OCI-LY7 (cell line): Measurements from ENCODE around the gene GPR25. TPM values are rescaled to one million over a fixed set of nuclear protein-coding genes. Genes with fewer than 3 reads are reported as not detected.

Experiments
- Bru-seq: library from RNA; stranded (reverse); fragments of 400-500 nt; gene quantifications from one replicate; lab custom pipeline; 2021; lab: Mats Ljungman, UMichigan
- BruChase-seq, 2 experiments: library from RNA; stranded (reverse); fragments of 400-500 nt; gene quantifications; one replicate each; lab custom pipeline; 2021; lab: Mats Ljungman, UMichigan
- BruUV-seq: library from RNA; stranded (reverse); fragments of 400-500 nt; replicated peaks from 2 replicates; lab custom pipeline; 2021; lab: Mats Ljungman, UMichigan
- CTCF ChIA-PET: fragments of 300-600 bp; sonication (Branson Sonifier 250); formaldehyde crosslinking; loops from one replicate; lab custom pipeline; 2022; ENCODE audit warnings: antibody characterized with exemption; ENCODE audit not compliant: unreplicated experiment; lab: Charles Lee
- POLR2A ChIA-PET: fragments of 300-600 bp; sonication (Branson Sonifier 250); formaldehyde crosslinking; loops from one replicate; lab custom pipeline; 2022; ENCODE audit warnings: antibody characterized with exemption; lab: Charles Lee
- DNase-seq: peaks from one replicate; pipeline ENCODE4 v3.0.0-alpha.2; 2015; ENCODE audit warnings: low spot score
- H2AFZ ChIP-seq: fragments of 200-600 bp; sonication (generic), shearing (Covaris generic); 2 replicates; pipeline ENCODE4 v1.6.1; 2014; ENCODE audit warnings: mild to moderate bottlenecking, antibody characterized with exemption, low read length, moderate library complexity
- H3K27ac ChIP-seq: fragments of 200-600 bp; sonication (generic); 2 replicates; pipeline ENCODE4 v1.5.1; 2014; ENCODE audit warnings: mixed run types, low read depth, mild to moderate bottlenecking, moderate library complexity, low read length, inconsistent platforms; ENCODE audit not compliant: poor library complexity, severe bottlenecking
- H3K36me3 ChIP-seq: fragments of 200-600 bp; sonication (generic); 2 replicates; pipeline ENCODE4 v1.6.1; 2014; ENCODE audit warnings: mild to moderate bottlenecking, antibody characterized with exemption, low read length, moderate library complexity, mixed read lengths; ENCODE audit not compliant: insufficient read depth
- H3K4me1 ChIP-seq: fragments of 200-600 bp; sonication (generic); 2 replicates; pipeline ENCODE4 v1.5.1; 2014; ENCODE audit warnings: mild to moderate bottlenecking, low read length; ENCODE audit not compliant: insufficient read depth, poor library complexity, severe bottlenecking
- H3K4me2 ChIP-seq: fragments of 200-600 bp; sonication (generic); 2 replicates; pipeline ENCODE4 v1.6.1; 2014; ENCODE audit warnings: mild to moderate bottlenecking, low read length
- H3K4me3 ChIP-seq: fragments of 200-600 bp; sonication (generic); 2 replicates; pipeline ENCODE4 v1.5.1; 2014; ENCODE audit warnings: mild to moderate bottlenecking, low read depth, low read length; ENCODE audit not compliant: poor library complexity, severe bottlenecking
- H3K79me2 ChIP-seq: fragments of 200-600 bp; sonication (generic); 2 replicates; pipeline ENCODE4 v1.6.1; 2016; ENCODE audit warnings: low read depth, mild to moderate bottlenecking, low read length, moderate library complexity, mixed read lengths; ENCODE audit not compliant: insufficient read depth
- H3K9me2 ChIP-seq: fragments of 200-600 bp; sonication (generic); 2 replicates; pipeline ENCODE4 v1.6.1; 2016; ENCODE audit warnings: mild to moderate bottlenecking, low read length, mixed read lengths; ENCODE audit not compliant: insufficient read depth
- H3K9me3 ChIP-seq: fragments of 200-600 bp; sonication (generic); 2 replicates; pipeline ENCODE4 v1.6.1; 2014; ENCODE audit warnings: mild to moderate bottlenecking, mixed run types, low read length, mixed read lengths
- H4K20me1 ChIP-seq: fragments of 200-600 bp; sonication (generic); 2 replicates; pipeline ENCODE4 v1.6.1; 2014; ENCODE audit warnings: mild to moderate bottlenecking, antibody characterized with exemption, low read length, moderate library complexity, mixed read lengths; ENCODE audit not compliant: insufficient read depth
- CTCF ChIP-seq: fragments of 200-600 bp; sonication (generic); conservative IDR thresholded peaks from 2 replicates; pipeline ENCODE4 v1.5.1; 2014; ENCODE audit warnings: mild to moderate bottlenecking, antibody characterized with exemption, low read length, moderate library complexity, mixed read lengths
- EZH2phosphoT487 ChIP-seq: fragments of 200-600 bp; sonication (generic); IDR thresholded peaks from 2 replicates; pipeline ENCODE4 v1.6.1; 2018; ENCODE audit warnings: low read depth, borderline replicate concordance, mild to moderate bottlenecking, mixed run types, antibody characterized with exemption, low read length, moderate library complexity, mixed read lengths
- intact Hi-C: fragments of 100-400 bp; cut with micrococcal nuclease; formaldehyde crosslinking; loops from one replicate; pipeline ENCODE4 v1.10.0; 2022; ENCODE audit not compliant: unreplicated experiment
- long read RNA-seq: library from polyadenylated mRNA; stranded (forward); transcript quantifications from one replicate; pipeline ENCODE4 v2.0.0, GENCODE V29; 2022
- total RNA-seq, 2 experiments: library from RNA; depleted of rRNA in 1 of 2; stranded (reverse); fragments of >200 nt in 1 of 2; shearing (Covaris generic) in 1 of 2; gene quantifications; 2 replicates each; pipeline ENCODE4 v1.2.3, GENCODE V29; 2014 to 2022

GPR25 gene
- total RNA-seq (2014; rRNA removed; shearing (Covaris generic)) = not detected in 2 replicates
- total RNA-seq (2022) = not detected in 2 replicates
- not detected for Bru-seq, nascent RNA
- BruChase-seq, experiment 1, labeled RNA remaining after a 6-hour chase = not detected
- not detected for BruChase-seq, experiment 2, labeled RNA remaining after a 2-hour chase
- long read RNA-seq = 0 reads

DNA sequence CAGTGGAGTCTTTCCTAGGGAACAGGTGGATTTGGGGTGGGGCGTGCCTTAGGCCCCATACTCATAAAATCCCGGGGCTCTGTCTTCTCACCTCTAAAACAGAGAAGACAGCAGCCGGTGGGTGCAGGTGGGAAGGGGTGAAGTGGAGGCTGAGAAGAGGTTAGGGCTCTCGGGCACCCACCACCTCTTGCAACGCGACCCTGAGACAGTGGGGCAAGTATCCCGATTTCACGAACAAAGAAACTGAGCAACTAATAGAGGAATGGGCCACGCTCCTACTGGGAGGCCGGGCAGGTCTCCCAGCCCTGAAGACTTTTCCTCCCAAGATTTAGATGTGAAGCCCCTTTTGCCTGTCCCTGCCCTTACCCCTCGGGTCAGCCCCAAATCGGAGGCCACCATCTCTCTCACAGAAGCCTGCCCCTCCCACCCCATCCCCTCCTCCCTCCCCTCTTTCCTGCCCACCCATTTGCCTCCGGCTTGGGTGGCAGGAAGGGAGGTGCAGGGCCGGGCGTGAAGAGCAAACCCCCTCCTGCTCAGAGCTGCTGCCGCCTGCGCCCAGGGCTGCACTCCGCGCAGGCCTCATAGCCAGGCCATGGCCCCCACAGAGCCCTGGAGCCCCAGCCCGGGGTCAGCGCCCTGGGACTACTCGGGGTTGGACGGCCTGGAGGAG lies at the start of gene GPR25:
GPR25 (plus strand) TSS at position 536 of the 670 bp plus-strand sequence; CDS start at position 593, 57 bp downstream.
- H2AFZ ChIP-seq = no peak within 1 kb of the TSS
- intact Hi-C loops = no loop called here

GRCh38 chr1:200831091-200831490 lies 41.7 kb upstream of the GPR25 start:
- TF ChIP-seq EZH2phosphoT487 (no peak), CTCF (no peak)
- POLR2A ChIA-PET = no interaction called here
- Histone ChIP-seq H3K4me2 (no peak overlapping the region), H3K36me3 (peaks cover 9% of the 10 kb centered on the region), H4K20me1 (no peaks in the 10 kb centered on the region), H3K79me2 (no peaks in the 10 kb centered on the region), H3K4me1 (no peaks in the 10 kb centered on the region), H3K9me3 (0 out of 2 replicates have a peak, but pooled peaks cover under 1% of the 10 kb centered on the region), H3K9me2 (no peaks in the 10 kb centered on the region), H3K27ac (no peak overlapping the region), H3K4me3 (no peak overlapping the region), H2AFZ (no peak overlapping the region)
- BruUV-seq = no TSS peak
- CTCF ChIA-PET = no interaction called here
- no peak for DNase-seq
- intact Hi-C loops = no loop called here

More for the DNA sequence above, at the start of gene GPR25:
- Histone ChIP-seq H3K79me2 (no peaks in the 10 kb centered on the region), H3K9me3 (no peaks in the 10 kb centered on the region), H3K4me3 (no peak within 1 kb of the TSS), H3K36me3 (no peaks in the 10 kb centered on the region), H3K4me1 (peaks cover 13% of the 10 kb centered on the region), H3K9me2 (no peaks in the 10 kb centered on the region), H3K27ac (no peak within 1 kb of the TSS), H4K20me1 (no peaks in the 10 kb centered on the region), H3K4me2 (no peak within 1 kb of the TSS)
- ChIA-PET CTCF (no interaction called here), POLR2A (no interaction called here)
- TF ChIP-seq CTCF (no peak), EZH2phosphoT487 (no peak)
- no peak for DNase-seq
- BruUV-seq = no TSS peak

DNA sequence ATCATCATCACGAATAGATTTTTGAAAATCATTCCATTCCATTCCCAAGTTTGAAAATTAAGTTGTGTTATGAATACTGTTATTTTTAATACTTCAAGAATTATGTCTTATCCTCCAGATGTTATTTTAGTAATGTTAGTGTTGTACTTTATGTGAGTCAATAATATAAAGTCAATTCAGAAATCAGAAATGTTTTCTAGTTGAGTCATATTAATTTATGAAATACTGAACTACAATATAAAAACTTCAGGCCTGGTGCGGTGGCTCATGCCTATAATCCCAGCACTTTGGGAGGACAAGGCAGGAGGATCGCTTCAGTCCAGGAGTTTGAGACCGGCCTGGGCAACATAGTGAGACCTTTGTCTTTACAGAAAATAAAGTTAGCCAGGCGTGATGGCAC lies 38.4 kb upstream of the GPR25 start:
- H3K9me3 ChIP-seq = peaks cover 7% of the 10 kb centered on the region; the same call in 1 of the 2 replicates
- H3K9me2 ChIP-seq = no peaks in the 10 kb centered on the region
- H3K36me3 ChIP-seq = peaks cover 18% of the 10 kb centered on the region
- ChIA-PET CTCF (no interaction called here), POLR2A (no interaction called here)
- no peak overlapping the region for H2AFZ ChIP-seq
- DNase-seq = no peak
- no peaks in the 10 kb centered on the region for H3K79me2 ChIP-seq
- no peak overlapping the region for H3K4me2 ChIP-seq
- H3K4me1 ChIP-seq = no peaks in the 10 kb centered on the region
- no peak overlapping the region for H3K4me3 ChIP-seq
- intact Hi-C loops = loop anchor here (2.0 kb wide), 1 partner anchor 214 kb away; the partner anchor contains the start of gene KIF14
- no peak overlapping the region for H3K27ac ChIP-seq
- no TSS peak for BruUV-seq
- TF ChIP-seq CTCF (no peak), EZH2phosphoT487 (no peak)
- H4K20me1 ChIP-seq = no peaks in the 10 kb centered on the region
